ENCODE data around the gene UBASH3B.

- TF ChIP-seq EZH2 (IDR thresholded peaks at IDR 0.05; ENCODE audit: low read length, missing control alignments) (no peak), CTCF (conservative IDR thresholded peaks at IDR 0.05 in 1 of 2, IDR thresholded peaks at IDR 0.05 in 1 of 2; ENCODE audit: low read depth in 1 of 2, low read length in 2 of 2) (no peak)
Observed at GRCh38 chr11:122705396-122705795, 49.9 kb downstream of the UBASH3B start.

Measured in fibroblast of lung (primary cell).